ENCODE results near the gene NOC2L.
"Not testable (repeated sequence)": the region's sequence is repeated elsewhere in the genome, so short reads cannot be mapped to it uniquely, and the experiment has no call there.

Gene NOC2L

DNA sequence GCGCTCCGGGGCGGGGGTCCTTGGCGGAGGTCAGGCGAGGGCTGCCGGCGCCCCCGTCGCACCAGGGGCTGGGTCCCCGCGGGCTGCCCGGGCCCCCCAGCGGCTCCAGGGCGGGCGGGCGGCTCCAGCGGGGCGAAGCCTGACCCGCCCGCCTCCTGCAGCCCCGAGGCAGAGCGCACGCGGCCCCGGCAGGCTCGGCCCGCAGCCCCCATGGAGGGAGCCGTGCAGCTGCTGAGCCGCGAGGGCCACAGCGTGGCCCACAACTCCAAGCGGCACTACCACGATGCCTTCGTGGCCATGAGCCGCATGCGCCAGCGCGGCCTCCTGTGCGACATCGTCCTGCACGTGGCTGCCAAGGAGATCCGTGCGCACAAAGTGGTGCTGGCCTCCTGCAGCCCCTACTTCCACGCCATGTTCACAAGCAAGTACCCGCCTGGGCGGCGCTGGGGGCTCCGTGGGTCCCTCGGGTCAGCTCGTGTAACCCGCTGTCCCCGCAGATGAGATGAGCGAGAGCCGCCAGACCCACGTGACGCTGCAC lies 2.1 kb upstream of the NOC2L start:
- no peak for ATAC-seq

- peak; percentile 60 to 65 for ATAC-seq
Measured at GRCh38 chr1:960363-961131, 1.5 kb upstream of the NOC2L start, which contains the start of gene KLHL17. TSS of gene KLHL17 (plus strand) at chr1:960584. CDS start at chr1:960694, 110 bp downstream.

DNA sequence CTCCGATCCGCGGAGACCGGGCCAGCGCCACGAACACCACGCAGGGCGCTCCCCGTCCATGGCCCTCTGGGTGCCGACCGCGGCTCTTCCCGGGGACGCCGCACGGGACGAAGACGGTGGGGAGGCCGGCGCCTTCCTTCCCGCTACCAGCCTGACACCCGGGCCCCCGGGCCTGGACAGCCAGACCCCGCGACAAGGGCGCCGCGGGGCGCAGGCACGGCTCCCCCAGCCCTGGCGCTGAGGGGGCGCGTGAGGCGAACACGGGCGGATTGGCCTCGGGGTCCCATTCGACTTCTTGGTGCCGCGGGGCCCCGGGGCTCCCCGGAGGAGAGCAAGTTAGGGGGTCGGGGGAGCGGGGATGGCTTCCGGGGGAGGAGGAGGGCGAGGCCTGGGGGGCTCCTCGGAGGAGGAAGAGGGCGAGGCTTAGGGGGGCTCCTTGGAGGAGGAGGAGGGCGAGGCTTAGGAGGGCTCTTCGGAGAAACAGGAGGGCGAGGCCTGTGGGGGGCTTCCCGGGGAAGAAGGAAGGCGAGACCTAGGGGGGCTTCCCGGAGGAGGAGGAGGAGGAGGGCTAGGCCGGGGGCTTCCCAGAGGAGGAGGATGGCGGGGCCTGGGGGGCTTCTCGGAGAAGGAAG lies 791 bp upstream of the NOC2L start:
- peak in 1 of 2 donors; percentile 10 for ATAC-seq

- ATAC-seq: no peak
Measured at GRCh38 chr1:956636-957035, 2.4 kb downstream of the NOC2L start.

DNA sequence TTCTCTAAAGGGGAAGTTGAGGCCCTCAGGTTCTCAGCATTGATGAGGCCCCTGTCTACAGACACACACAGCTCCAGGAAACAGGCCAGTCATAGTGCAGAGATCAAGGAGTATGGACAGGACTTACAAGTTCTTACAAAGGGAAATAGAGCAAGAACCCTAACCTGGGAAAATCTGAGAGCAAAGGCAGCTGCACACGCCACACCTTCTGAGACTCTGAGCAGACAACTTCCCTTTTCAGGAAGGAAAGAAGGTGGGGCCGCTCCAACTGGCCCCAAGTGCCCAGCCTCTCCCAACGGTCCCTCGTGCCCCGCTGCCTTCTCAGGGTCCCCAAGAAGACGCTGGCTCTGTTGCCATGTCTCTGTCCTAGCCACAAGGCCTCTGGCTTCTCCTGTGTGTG lies 3.6 kb downstream of the NOC2L start:
- no peak for ATAC-seq

GRCh38 chr1:954927-955326 lies 4.1 kb downstream of the NOC2L start:
- no peak for ATAC-seq

- ATAC-seq: no peak
Measured at GRCh38 chr1:953524-954320, 5.3 kb downstream of the NOC2L start.

- ATAC-seq: no peak
Measured at GRCh38 chr1:952603-953002, 6.5 kb downstream of the NOC2L start.

- ATAC-seq: no peak
Measured at GRCh38 chr1:952201-952600, 6.9 kb downstream of the NOC2L start.

GRCh38 chr1:951364-951763 lies 7.7 kb downstream of the NOC2L start:
- no peak for ATAC-seq

GRCh38 chr1:950881-951280 lies 8.2 kb downstream of the NOC2L start:
- no peak for ATAC-seq

DNA sequence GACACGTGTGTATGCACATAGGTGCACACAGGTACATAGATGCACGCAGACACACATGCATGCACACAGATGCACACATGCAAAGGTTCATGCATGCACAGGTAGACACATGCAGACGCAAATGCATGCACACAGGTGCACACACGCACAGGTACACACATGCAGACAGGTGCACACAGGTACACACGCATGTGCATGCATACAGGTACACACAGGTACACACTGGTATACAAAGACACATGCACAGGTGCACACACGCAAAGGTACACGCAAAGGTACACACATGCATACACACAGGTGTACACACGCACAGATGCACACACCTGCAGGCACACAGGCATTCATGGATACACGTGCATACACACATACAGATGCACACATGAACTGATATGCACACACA lies 8.8 kb downstream of the NOC2L start:
- no peak for ATAC-seq

- no peak for ATAC-seq
Measured at GRCh38 chr1:947958-948357, 11.1 kb downstream of the NOC2L start.

GRCh38 chr1:946811-947210 lies 12.2 kb downstream of the NOC2L start:
- not testable (repeated sequence) for ATAC-seq

GRCh38 chr1:945688-946556 lies 13.1 kb downstream of the NOC2L start:
- no peak for ATAC-seq

- no peak for ATAC-seq
Measured at GRCh38 chr1:944341-945325, 14.4 kb downstream of the NOC2L start.

- ATAC-seq: no peak
Measured at GRCh38 chr1:943545-944340, 15.3 kb downstream of the NOC2L start.

GRCh38 chr1:942864-943533 lies 16.1 kb downstream of the NOC2L start:
- no peak for ATAC-seq

DNA sequence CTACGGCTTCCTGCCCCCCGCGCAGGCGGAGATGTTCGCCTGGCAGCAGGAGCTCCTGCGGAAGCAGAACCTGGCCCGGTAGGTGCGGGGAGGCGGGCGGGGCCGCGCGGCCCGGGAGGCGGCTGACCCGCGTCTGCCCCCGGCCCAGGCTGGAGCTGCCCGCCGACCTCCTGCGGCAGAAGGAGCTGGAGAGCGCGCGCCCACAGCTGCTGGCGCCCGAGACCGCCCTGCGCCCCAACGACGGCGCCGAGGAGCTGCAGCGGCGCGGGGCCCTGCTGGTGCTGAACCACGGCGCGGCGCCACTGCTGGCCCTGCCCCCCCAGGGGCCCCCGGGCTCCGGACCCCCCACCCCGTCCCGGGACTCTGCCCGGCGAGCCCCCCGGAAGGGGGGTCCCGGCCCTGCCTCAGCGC lies 16.6 kb downstream of the NOC2L start:
- ATAC-seq: peak in 1 of 2 donors; percentile 14
